Nephron (organoid): Measurements from ENCODE around the gene PTPRD.

ENCODE experiments used
- H3K27ac Mint-ChIP-seq, 3 experiments: 2 replicates each; pipeline ENCODE4 v1.8.0; 2020; ENCODE audit warnings: mixed read lengths in 3 of 3, mild to moderate bottlenecking in 2 of 3, moderate library complexity in 1 of 3
- H3K27me3 Mint-ChIP-seq: 2 replicates; pipeline ENCODE4 v1.8.0; 2021; ENCODE audit warnings: low read depth, mild to moderate bottlenecking, moderate library complexity, mixed read lengths
- H3K36me3 Mint-ChIP-seq: 2 replicates; pipeline ENCODE4 v1.8.0; 2020; ENCODE audit warnings: low read depth, mixed read lengths
- H3K4me1 Mint-ChIP-seq: 2 replicates; pipeline ENCODE4 v1.8.0; 2020; ENCODE audit warnings: mixed read lengths
- H3K4me3 Mint-ChIP-seq, 3 experiments: 2 replicates each; pipeline ENCODE4 v1.8.0; 2020; ENCODE audit warnings: mild to moderate bottlenecking in 3 of 3, mixed read lengths in 3 of 3, moderate library complexity in 2 of 3
- H3K9me3 Mint-ChIP-seq: 2 replicates; pipeline ENCODE4 v1.8.0; 2020; ENCODE audit warnings: mixed read lengths
- CTCF ChIP-seq, 3 experiments: fragments of 200-600 bp; sonication (generic); IDR thresholded peaks; one replicate each; pipeline ENCODE4 v1.5.0; 2021; ENCODE audit warnings: antibody characterized with exemption in 3 of 3; ENCODE audit not compliant: unreplicated experiment in 3 of 3

Gene PTPRD

GRCh38 chr9:8802242-8802641 lies 1810.6 kb downstream of the PTPRD start:
- Mint-ChIP-seq H3K4me1 (peaks cover 33% of the 10 kb centered on the region), H3K4me3 (no peak overlapping the region), H3K27me3 (no peaks in the 10 kb centered on the region), H3K9me3 (no peaks in the 10 kb centered on the region), H3K36me3 (peaks cover 8% of the 10 kb centered on the region), H3K27ac (peak overlapping the region; percentile 32 to 84 (median 46))
- no peak for TF ChIP-seq CTCF (IDR thresholded peaks at IDR 0.05; ENCODE audit: unreplicated experiment in 3 of 3)

- H3K27ac Mint-ChIP-seq = peak overlapping the region; percentile 56 to 92 (median 77)
- peaks cover 33% of the 10 kb centered on the region for H3K4me1 Mint-ChIP-seq
- TF ChIP-seq CTCF (IDR thresholded peaks at IDR 0.05; ENCODE audit: unreplicated experiment in 3 of 3) = no peak
- no peaks in the 10 kb centered on the region for H3K9me3 Mint-ChIP-seq
- H3K4me3 Mint-ChIP-seq = no peak overlapping the region
- H3K36me3 Mint-ChIP-seq = peaks cover 8% of the 10 kb centered on the region
- H3K27me3 Mint-ChIP-seq = no peaks in the 10 kb centered on the region
Observed at GRCh38 chr9:8800196-8800595, 1812.6 kb downstream of the PTPRD start.

- H3K9me3 Mint-ChIP-seq = no peaks in the 10 kb centered on the region
- H3K27ac Mint-ChIP-seq = peak overlapping the region; percentile 56 to 92 (median 77)
- H3K36me3 Mint-ChIP-seq = peaks cover 7% of the 10 kb centered on the region
- peaks cover 29% of the 10 kb centered on the region for H3K4me1 Mint-ChIP-seq
- no peaks in the 10 kb centered on the region for H3K27me3 Mint-ChIP-seq
- no peak overlapping the region for H3K4me3 Mint-ChIP-seq
- TF ChIP-seq CTCF (IDR thresholded peaks at IDR 0.05; ENCODE audit: unreplicated experiment in 3 of 3) = no peak
Observed at GRCh38 chr9:8799615-8800014, 1813.2 kb downstream of the PTPRD start.

- Mint-ChIP-seq H3K4me3 (peak overlapping the region in 1 of 3 experiments; percentile 8), H3K27ac (peak overlapping the region; percentile 56 to 92 (median 77)), H3K9me3 (no peaks in the 10 kb centered on the region), H3K36me3 (peaks cover 10% of the 10 kb centered on the region), H3K4me1 (peaks cover 29% of the 10 kb centered on the region), H3K27me3 (no peaks in the 10 kb centered on the region)
- no peak for TF ChIP-seq CTCF (IDR thresholded peaks at IDR 0.05; ENCODE audit: unreplicated experiment in 3 of 3)
Observed at GRCh38 chr9:8799206-8799605, 1813.6 kb downstream of the PTPRD start.

- H3K27me3 Mint-ChIP-seq = no peaks in the 10 kb centered on the region
- peak overlapping the region; percentile 46 to 69 (median 64) for H3K4me3 Mint-ChIP-seq
- H3K9me3 Mint-ChIP-seq = no peaks in the 10 kb centered on the region
- TF ChIP-seq CTCF (IDR thresholded peaks at IDR 0.05; ENCODE audit: unreplicated experiment in 3 of 3) = no peak
- peak overlapping the region; percentile 87 to 97 (median 94) for H3K27ac Mint-ChIP-seq
- H3K36me3 Mint-ChIP-seq = peaks cover 14% of the 10 kb centered on the region
- peaks cover 61% of the 10 kb centered on the region for H3K4me1 Mint-ChIP-seq
Observed at GRCh38 chr9:8784838-8785237, 1828.0 kb downstream of the PTPRD start.

- Mint-ChIP-seq H3K36me3 (peaks cover 7% of the 10 kb centered on the region), H3K4me1 (peaks cover 70% of the 10 kb centered on the region), H3K27ac (peak overlapping the region; percentile 87 to 97 (median 94)), H3K9me3 (no peaks in the 10 kb centered on the region), H3K27me3 (no peaks in the 10 kb centered on the region), H3K4me3 (peak overlapping the region; percentile 18 to 54 (median 26))
- no peak for TF ChIP-seq CTCF (IDR thresholded peaks at IDR 0.05; ENCODE audit: unreplicated experiment in 3 of 3)
Observed at GRCh38 chr9:8783941-8784340, 1828.9 kb downstream of the PTPRD start.
